A549 treated with RU486 at 1 μM for 4 hours (cell line): Measurements from ENCODE around the gene BAX. TPM values are rescaled to one million over a fixed set of nuclear protein-coding genes. Genes with fewer than 3 reads are reported as not detected.

ENCODE experiments used
- total RNA-seq: library from RNA; stranded (reverse); fragments of 200-300 nt; extraction: Qiagen RNA extraction; gene quantifications from 5 replicates; pipeline ENCODE4 v1.2.3, GENCODE V29; 2022; ENCODE audit warnings: low read depth

The BAX gene
- 272 to 404 TPM (median 350 TPM) in 5 replicates for total RNA-seq

DNA sequence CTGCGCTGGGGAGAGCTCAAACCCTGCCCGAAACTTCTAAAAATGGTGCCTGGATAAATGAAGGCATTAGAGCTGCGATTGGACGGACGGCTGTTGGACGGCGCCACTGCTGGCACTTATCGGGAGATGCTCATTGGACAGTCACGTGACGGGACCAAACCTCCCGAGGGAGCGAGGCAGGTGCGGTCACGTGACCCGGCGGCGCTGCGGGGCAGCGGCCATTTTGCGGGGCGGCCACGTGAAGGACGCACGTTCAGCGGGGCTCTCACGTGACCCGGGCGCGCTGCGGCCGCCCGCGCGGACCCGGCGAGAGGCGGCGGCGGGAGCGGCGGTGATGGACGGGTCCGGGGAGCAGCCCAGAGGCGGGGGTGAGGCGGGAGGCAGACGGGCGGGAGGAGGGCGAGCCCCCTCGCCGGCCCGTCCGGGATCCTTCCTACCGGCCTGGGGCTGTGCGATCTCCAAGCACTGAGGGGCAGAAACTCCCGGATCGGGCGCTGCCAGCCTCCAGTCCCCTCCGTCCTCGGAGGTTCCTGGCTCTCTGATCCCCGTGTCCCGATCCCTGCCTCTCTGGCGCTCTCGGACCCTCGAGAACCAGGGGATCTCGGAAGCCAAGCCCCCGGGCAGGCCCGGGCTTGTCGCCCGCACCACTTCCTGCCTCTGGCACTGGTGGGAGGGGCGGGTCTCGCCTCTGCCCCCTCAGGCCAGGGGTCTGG, at the start of gene BAX:
BAX (plus strand) TSS at position 281 of the 713 bp plus-strand sequence; CDS start at position 335, 54 bp downstream.

DNA sequence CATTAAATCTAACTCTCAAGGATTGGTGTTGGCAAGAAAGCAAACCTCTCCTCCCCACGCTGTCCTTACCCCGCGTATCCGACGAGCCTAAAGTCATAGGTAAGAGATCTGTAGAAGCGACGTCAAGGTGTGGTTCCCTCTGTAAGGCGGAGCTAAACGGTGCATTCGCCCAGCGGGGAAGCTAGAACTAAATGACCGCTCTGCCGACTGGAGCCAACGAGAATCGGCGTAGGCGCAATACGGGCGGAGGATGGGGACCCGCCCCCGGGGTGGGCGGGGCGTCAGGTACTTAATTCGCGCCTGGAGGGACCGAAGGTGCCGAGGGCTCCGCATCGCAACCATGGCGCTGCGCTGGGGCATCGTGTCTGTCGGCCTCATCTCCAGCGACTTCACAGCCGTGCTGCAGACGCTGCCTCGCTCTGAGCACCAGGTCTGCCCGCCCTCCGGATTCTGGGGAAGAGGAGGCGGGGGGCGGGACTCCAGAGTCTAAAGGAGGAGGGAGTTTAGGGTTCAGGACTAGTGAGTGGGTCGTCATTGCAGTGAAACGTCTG, 21.2 kb upstream of the BAX start, which contains the start of gene DHDH:
DHDH (plus strand) TSS at position 318 of the 551 bp plus-strand sequence; CDS start at position 341, 23 bp downstream.

DNA sequence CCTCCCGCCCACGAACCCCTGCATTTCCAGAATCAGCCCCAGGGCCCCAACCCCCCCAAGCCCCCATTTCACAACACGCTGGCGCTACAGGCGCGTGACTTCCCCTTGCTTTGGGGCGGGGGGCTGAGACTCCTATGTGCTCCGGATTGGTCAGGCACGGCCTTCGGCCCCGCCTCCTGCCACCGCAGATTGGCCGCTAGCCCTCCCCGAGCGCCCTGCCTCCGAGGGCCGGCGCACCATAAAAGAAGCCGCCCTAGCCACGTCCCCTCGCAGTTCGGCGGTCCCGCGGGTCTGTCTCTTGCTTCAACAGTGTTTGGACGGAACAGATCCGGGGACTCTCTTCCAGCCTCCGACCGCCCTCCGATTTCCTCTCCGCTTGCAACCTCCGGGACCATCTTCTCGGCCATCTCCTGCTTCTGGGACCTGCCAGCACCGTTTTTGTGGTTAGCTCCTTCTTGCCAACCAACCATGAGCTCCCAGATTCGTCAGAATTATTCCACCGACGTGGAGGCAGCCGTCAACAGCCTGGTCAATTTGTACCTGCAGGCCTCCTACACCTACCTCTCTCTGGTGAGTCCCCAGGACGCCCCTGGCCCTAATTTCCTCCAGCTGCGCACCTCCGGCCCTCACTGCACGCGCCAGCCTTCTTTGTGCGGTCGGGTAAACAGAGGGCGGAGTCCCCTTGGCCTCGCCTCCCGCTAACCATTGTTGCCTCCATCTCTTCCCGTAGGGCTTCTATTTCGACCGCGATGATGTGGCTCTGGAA, 10.5 kb downstream of the BAX start, which contains the start of gene FTL:
FTL (plus strand) TSS at position 270 of the 766 bp plus-strand sequence; CDS start at position 469, 199 bp downstream.

DNA sequence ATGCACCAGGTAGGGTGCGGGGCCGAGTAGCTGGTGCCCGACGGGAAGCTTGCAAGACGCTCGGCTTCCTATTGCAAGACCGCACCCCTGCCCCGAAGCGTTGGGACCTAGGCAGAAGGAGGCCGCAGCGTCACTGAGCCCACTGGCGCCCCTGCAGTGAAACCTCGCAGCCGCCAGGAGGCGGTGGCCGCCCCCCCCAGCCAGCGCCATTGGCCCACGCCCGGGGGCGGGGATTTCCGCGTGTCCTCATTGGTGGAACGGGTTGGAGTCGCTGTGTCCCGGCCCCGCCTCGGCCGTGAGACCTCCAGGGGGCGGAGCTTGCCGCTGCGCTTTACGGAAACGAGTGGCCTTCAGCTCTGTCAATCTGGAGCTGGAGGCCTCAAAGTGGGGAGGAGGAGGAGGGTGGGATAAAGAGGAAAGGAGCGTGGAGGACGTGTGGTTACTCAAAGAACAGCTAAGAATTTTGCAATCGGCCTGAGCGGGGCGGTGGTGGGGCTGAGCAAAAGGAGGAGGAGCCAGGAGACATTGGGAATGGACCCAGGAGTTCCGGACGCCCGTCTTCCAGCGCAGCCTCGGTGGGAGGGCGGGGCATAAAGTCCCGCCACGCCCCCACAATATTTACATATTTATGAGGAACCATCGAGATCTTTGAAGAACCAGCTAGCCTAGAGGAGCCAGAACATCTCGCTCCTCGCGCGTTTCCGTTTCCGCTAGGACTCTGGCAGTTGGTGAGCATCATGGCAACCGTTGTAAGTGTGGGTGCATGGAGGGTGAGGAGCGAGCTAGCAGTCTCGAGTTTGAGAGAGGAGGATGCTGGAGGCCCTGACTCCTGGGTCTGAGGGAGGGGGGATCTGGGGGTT, 38.7 kb downstream of the BAX start, which contains the start of the genes GYS1 and RUVBL2:
GYS1 (minus strand) TSS at position 135 of the 860 bp plus-strand sequence. CDS start 197 bp downstream, outside the sequence.
RUVBL2 (plus strand) TSS at position 713 of the 860 bp plus-strand sequence; CDS start at position 738, 25 bp downstream.

Other genes starting within 250 kb of the BAX start
- gene MAMSTR, start 235.2 kb upstream of the BAX start, total RNA-seq = 0.26 to 0.72 TPM (median 0.41 TPM) in 5 replicates
- 0.29 to 0.75 TPM (median 0.46 TPM) in 5 replicates for gene RASIP1, start 214.3 kb upstream of the BAX start, total RNA-seq
- gene IZUMO1, start 208.0 kb upstream of the BAX start, total RNA-seq = not detected in 5 replicates
- 0.06 to 0.13 TPM (median 0.07 TPM) in 5 replicates for gene FUT1, start 202.2 kb upstream of the BAX start, total RNA-seq
- gene FGF21, start 199.4 kb upstream of the BAX start, total RNA-seq = not detected in 5 replicates
- gene BCAT2, start 143.8 kb upstream of the BAX start, total RNA-seq = 47.2 to 60.5 TPM (median 56.7 TPM) in 5 replicates
- gene HSD17B14, start 118.4 kb upstream of the BAX start, total RNA-seq = 13.4 to 17.0 TPM (median 14.8 TPM) in 5 replicates
- 1.5 to 3.0 TPM (median 2.4 TPM) in 5 replicates for gene PLEKHA4, start 86.3 kb upstream of the BAX start, total RNA-seq
- gene PPP1R15A, start 82.5 kb upstream of the BAX start, total RNA-seq = 98.8 to 159 TPM (median 116 TPM) in 5 replicates
- not detected in 5 replicates for gene TULP2, start 56.1 kb upstream of the BAX start, total RNA-seq
- 180 to 229 TPM (median 200 TPM) in 5 replicates for gene NUCB1, start 54.6 kb upstream of the BAX start, total RNA-seq
- gene DHDH, start 21.2 kb upstream of the BAX start, total RNA-seq = 1.1 to 2.1 TPM (median 1.5 TPM) in 5 replicates
- 18,656 to 25,483 TPM (median 19,849 TPM) in 5 replicates for gene FTL, start 10.4 kb downstream of the BAX start, total RNA-seq
- 16.4 to 21.4 TPM (median 17.5 TPM) in 5 replicates for gene GYS1, start 38.4 kb downstream of the BAX start, total RNA-seq
- gene RUVBL2, start 39.0 kb downstream of the BAX start, total RNA-seq = 230 to 241 TPM (median 232 TPM) in 5 replicates
- gene LHB, start 62.2 kb downstream of the BAX start, total RNA-seq = not detected in 5 replicates
- 0.38 TPM in 1 of 5 replicates, not detected in the others for gene CGB3, start 69.5 kb downstream of the BAX start, total RNA-seq
- gene CGB2, start 77.0 kb downstream of the BAX start, total RNA-seq = 0.54 to 0.67 TPM in 2 of 5 replicates, not detected in the others
- gene CGB1, start 82.0 kb downstream of the BAX start, total RNA-seq = not detected in 5 replicates
- gene CGB5, start 89.0 kb downstream of the BAX start, total RNA-seq = 0.90 to 1.4 TPM (median 1.1 TPM) in 5 replicates
- 3.3 to 5.1 TPM (median 4.0 TPM) in 5 replicates for gene CGB8, start 94.2 kb downstream of the BAX start, total RNA-seq
- 0.16 to 0.82 TPM (median 0.61 TPM) in 5 replicates for gene CGB7, start 102.9 kb downstream of the BAX start, total RNA-seq
- 0.17 to 0.65 TPM (median 0.29 TPM) in 5 replicates for gene NTF4, start 109.9 kb downstream of the BAX start, total RNA-seq
- not detected in 5 replicates for gene KCNA7, start 117.8 kb downstream of the BAX start, total RNA-seq
- 293 to 368 TPM (median 338 TPM) in 5 replicates for gene SNRNP70, start 130.6 kb downstream of the BAX start, total RNA-seq
- 3.7 to 7.7 TPM (median 5.3 TPM) in 5 replicates for gene LIN7B, start 159.5 kb downstream of the BAX start, total RNA-seq
- gene C19orf73, start 164.3 kb downstream of the BAX start, total RNA-seq = 0.93 to 3.1 TPM (median 2.2 TPM) in 5 replicates
- gene PPFIA3, start 164.7 kb downstream of the BAX start, total RNA-seq = 5.5 to 8.9 TPM (median 7.7 TPM) in 5 replicates
- gene HRC, start 200.5 kb downstream of the BAX start, total RNA-seq = not detected in 5 replicates
- 6.4 to 10.4 TPM (median 9.5 TPM) in 5 replicates for gene TRPM4, start 202.9 kb downstream of the BAX start, total RNA-seq